GM23338 (cell line): ENCODE results near the gene FMN2.

ENCODE experiments used
- CREB1 ChIP-seq: fragments of 250-450 bp; sonication (Bioruptor Pico); IDR thresholded peaks from 2 replicates; pipeline ENCODE4 v1.5.0; 2020; ENCODE audit warnings: low read depth, mild to moderate bottlenecking, moderate library complexity
- CTCF ChIP-seq, 2 experiments: fragments of 200-600 bp in 1 of 2; sonication (generic) in 1 of 2; conservative IDR thresholded peaks; 2 replicates each; pipeline versions ENCODE4 v1.5.1 to v1.6.1; 2016 to 2017; ENCODE audit warnings: antibody characterized with exemption in 2 of 2, low read depth in 2 of 2, mild to moderate bottlenecking in 2 of 2, moderate library complexity in 1 of 2
- EZH2 ChIP-seq: fragments of 200-600 bp; sonication (generic); IDR thresholded peaks from one replicate; pipeline ENCODE4 v1.8.0; 2017; ENCODE audit warnings: antibody characterized with exemption, mild to moderate bottlenecking, low read depth; ENCODE audit not compliant: unreplicated experiment
- EZH2phosphoT487 ChIP-seq: fragments of 200-600 bp; sonication (generic); IDR thresholded peaks from one replicate; pipeline ENCODE4 v1.8.1; 2018; ENCODE audit warnings: antibody characterized with exemption; ENCODE audit not compliant: unreplicated experiment
- POLR2AphosphoS5 ChIP-seq: IDR thresholded peaks from 2 replicates; pipeline ENCODE4 v1.6.1; 2016; ENCODE audit warnings: antibody characterized with exemption, low read depth
- REST ChIP-seq: IDR thresholded peaks from one replicate; pipeline ENCODE4 v1.6.1; 2018; ENCODE audit warnings: antibody characterized with exemption; ENCODE audit not compliant: unreplicated experiment
- ZNF114 ChIP-seq: fragments of 250-450 bp; sonication (Bioruptor Pico); IDR thresholded peaks from 2 replicates; pipeline ENCODE4 v1.5.0; 2020; ENCODE audit warnings: mild to moderate bottlenecking, moderate library complexity
- ZNF462 ChIP-seq: fragments of 250-450 bp; sonication (Bioruptor Pico); IDR thresholded peaks from 2 replicates; pipeline ENCODE4 v1.5.0; 2020; ENCODE audit warnings: mild to moderate bottlenecking, moderate library complexity

- no peak for TF ChIP-seq CTCF (conservative IDR thresholded peaks at IDR 0.05; ENCODE audit: low read depth in 2 of 2)
- TF ChIP-seq EZH2 = no peak
- no peak for TF ChIP-seq ZNF114 (CRISPR knock-in tag)
- TF ChIP-seq REST = no peak
- TF ChIP-seq EZH2phosphoT487 = no peak
- TF ChIP-seq CREB1 (CRISPR knock-in tag) = no peak
- no peak for TF ChIP-seq ZNF462 (CRISPR knock-in tag)
- no peak for TF ChIP-seq POLR2AphosphoS5
Measured at GRCh38 chr1:240295811-240296210, 204.1 kb downstream of the FMN2 start.
